Measurements from ENCODE around the gene ZNF787.
A peak's percentile ranks its signal among the peaks of the same experiment; 100 is the strongest.
"Not testable (repeated sequence)": the region's sequence is repeated elsewhere in the genome, so short reads cannot be mapped to it uniquely, and the experiment has no call there.

The ZNF787 gene

DNA sequence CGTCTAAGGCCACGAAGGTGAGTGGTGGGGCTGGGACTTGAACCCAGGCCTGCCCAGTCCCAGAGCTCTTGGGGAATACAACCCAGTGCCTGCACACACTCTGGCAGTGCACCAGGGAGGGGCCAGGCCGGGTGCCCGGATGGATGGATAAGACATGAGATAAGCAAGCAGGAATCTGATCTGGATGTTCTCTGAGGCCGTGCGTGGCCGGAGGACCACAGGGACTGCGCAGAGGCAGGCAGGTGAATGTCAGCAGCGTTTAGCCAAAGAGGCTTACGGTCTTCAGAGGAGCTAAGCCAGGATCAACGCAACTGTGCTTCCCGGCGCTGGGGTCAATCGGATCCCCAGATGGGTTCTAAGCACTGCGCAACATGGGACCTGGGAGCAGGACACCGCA, 1.5 kb downstream of the ZNF787 start:
- DNase-seq = no peak

DNA sequence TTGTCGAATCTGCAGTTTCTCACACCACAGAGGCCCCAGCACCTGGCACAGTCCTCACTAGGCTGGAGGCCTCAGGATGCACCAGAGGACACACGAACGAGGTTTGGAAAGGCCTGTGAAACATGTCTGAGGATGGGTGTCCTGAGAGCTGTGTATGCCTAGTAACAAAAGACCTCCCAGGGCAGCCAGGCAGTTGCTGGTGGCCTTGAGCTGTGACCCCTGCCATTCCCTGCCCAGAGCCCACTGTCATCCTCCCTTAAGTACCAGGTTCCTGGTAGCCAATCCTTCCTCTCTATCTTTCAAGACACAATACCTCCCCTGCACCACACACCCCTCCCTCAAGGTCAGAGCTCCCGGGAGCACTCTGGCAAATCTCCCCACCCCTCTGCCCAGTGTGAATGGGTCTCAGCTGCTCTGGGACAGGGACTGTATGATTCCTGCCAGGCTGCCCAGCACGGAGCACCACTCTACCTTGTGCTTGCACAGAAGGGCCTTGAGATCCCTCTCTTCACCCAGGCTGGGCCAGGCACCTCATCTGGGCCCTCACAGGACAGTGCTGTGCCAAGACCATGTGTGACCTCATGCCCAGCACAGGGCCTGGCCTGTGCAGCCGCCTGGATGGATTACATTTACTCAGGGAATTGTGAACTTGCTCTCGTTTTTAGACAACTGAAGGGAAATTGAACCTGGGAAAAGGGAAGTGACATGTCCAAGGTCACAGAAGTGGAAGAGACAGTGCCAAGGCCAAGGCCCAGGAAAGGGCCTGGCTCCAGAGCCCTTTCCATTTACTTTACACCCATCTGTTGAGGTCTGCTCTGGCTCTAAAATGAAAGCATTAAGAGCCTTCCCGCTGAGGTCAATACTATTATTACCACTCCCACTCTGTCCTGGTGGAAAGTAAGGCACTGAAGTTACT, 2.2 kb downstream of the ZNF787 start:
- DNase-seq = no peak

DNA sequence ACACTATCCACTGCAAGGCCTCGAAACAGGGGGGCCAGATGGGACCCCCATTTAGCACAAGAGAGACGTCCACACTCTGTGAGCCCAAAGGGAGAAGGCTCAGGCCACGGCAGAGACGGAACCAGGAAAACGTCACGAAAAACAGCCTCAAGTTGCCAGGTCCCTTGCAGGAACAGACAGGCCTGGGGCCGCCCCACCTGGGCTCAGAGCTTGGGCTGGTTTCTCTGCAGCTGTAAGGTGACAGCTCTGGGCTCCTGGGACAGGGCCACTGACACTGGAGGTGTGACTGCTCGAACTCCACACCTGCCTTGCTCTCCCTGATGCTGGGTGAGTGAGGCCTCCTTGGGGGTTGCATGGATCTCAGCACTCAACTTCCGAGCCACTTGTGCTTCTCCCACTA, 3.2 kb downstream of the ZNF787 start:
- DNase-seq = no peak

DNA sequence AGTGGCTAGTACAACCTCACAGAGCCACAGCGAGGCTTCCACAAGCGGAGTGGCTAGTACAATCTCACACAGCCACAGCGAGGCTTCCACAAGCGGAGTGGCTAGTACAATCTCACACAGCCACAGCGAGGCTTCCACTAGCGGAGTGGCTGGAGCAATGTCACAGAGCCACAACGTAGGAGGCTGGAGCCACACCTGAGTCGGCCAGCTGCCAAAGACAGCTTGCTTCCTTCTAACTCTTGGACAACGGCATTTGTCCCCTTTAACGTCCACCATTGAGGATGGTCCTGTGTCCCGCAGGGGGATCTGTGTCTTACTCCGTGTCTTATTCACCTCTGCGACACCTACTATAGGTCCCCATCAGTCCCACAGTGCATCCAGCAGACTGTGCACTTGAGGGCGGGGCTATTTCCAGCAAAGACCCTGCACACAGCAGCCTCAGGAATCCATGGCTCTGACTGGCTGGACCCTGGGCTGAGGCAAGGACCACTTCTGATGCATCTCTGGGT, 3.7 kb downstream of the ZNF787 start:
- DNase-seq = no peak

DNA sequence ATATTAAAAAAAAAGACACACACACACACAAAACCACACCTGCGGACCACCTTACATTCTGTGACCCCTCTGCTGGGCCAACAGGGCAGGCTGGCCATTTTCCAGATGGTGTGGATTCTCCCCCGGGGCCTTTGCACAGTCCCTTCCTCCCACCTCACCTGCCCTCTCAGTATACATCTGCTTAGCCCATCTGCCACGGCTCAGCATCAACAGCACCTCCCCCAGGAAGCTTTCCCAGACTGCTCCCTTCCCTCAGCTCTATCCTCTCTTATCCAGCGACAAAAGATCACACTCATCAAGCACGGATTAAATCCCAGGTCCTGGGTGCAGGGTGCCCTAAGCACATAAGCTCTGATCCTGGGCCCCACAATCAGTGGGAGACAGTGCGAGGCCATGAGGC, 4.5 kb downstream of the ZNF787 start:
- no peak for DNase-seq

DNA sequence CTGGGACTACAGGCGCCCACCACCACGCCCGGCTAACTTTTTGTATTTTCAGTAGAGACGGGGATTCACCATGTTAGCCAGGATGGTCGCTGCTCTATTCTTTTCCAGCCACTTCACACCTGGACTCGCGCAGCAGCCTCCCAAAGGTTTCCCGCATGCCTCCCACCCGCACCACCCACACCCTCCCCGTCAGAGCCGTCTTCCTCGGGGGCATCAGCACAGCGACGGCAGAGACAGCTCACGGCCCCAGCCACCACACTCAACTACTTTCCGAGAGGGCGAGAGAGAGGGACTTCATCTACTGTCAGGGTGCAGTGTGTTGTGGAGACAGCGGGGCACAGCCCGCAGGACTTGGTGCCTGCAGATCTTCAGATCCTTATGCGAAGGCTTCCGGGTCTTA, 5.6 kb downstream of the ZNF787 start:
- no peak for DNase-seq

DNA sequence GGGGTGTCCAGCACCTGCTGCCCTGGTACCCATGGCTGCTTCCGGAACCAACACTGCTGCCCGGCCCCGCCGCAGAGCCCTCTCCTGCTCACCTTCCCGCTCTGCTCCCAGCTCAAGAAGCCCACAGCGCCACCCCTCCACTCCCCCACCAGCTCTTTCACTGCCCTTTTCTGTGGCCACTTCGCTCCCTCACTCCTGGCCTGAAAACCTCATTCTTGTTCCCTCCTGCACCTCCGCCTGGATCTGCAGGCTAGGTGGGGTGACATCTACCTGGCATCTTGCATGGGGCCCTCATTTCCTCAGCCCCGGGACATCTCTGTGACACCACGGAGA, 6.4 kb downstream of the ZNF787 start:
- DNase-seq = no peak

DNA sequence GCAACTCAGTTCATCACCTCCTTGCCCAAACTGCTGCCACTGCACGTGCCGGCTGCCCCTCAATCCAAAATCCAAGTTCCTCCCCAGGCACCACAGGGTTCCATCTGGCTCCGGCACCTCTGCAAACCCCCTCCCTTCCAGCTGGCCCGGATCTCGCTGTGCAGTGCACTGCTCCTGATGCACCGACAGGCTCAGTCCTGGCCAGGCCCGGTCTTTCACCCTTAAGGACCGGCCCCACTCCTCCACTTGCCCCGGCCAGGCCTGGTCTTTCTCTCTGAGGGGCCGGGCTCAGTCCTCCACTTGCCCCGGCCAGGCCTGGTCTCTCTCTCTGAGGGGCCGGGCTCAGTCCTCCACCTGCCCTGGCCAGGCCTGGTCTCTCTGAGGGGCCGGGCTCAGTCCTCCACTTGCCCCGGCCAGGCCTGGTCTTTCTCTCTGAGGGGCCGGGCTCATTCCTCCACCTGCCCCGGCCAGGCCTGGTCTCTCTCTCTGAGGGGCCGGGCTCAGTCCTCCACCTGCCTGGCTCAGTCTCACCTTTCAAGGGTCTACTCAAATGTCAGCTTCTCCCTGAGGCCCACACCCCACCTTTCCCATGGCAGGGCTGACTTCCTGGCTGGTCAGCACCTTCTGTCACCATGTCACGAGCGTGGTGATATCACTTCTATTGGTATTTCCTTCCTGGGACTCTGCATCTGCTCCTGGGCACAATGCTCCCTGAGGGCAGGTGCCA, 6.9 kb downstream of the ZNF787 start:
- no peak for DNase-seq

DNA sequence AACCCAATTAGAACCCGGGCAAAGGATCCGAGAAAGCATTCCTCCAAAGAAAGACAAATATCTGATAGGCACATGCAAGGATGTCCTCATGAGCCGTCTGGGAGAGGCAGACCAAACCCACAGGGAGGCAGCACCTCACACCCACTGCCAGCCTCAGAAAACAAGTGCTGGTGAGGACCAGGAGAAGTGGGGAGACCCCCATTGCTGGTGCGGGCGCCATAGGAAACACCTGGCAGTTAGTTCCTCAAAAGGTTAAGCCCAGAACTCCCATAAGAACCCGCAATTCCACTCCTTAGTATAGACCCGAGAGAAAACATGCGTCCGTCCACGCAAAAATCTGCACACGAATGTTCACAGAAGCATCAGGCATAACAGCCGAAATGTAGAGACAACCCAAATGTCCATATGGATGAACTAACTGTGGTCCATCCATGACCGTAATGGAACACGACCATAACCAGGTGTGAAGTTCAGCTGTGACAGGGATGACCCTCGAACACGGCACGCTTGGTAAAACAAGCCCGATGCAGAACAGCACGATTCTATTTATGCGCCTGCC, 7.9 kb downstream of the ZNF787 start:
- no peak for DNase-seq

DNA sequence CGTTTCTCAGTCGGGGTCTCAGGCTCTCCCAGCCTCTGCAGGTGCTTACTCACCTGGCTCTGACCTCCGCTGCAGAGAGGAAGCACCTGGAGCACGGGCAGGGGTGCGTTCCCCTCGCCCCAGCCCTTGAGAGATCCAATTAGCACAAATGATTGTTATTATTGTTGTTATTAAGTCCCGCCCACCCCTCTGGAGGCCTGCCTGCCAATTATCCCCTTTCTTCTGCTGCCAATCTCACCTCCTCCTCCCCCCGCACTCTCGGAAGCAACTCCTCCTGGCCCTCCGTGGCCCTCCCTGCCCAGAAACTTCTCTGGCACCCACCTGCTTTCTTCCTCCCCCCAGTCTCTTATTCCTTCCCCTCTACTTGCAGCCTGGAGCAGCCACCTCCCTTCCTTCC, 8.8 kb downstream of the ZNF787 start:
- DNase-seq = no peak

DNA sequence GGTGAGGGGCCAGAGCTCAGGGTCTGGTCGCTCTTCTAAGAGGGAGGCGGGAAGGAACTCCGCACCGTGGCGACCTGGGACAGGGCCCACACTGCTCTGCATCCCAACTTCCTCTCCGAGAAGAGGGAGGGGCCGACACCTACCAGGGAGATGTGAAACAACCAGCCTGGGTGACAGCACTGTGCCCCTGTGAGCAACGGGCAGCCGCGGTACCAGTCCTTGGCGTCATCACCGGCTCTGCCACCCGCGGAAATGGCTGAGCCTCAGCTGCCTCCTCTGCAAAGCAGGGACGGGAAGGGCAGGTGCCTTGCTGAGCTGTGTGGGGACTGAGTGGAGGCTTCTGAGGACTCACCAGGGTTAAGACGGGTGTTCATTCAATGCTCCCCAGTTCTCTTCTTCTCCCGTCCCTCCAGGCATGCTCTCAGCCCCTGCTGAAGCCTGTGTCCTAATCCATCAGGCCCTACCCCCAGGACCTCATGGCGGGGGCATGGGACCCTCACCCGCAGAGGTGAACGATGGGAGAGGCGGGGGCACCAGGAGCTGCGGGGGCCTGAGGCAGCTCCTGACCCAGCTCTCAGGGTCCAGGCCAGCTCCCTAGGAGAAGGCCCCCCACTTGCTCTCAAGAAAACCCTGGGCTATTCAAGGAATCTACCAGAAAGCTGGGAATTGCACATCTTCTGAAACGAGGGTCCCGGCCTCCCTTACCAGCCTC, 9.3 kb downstream of the ZNF787 start:
- peak; percentile 35 for DNase-seq

DNA sequence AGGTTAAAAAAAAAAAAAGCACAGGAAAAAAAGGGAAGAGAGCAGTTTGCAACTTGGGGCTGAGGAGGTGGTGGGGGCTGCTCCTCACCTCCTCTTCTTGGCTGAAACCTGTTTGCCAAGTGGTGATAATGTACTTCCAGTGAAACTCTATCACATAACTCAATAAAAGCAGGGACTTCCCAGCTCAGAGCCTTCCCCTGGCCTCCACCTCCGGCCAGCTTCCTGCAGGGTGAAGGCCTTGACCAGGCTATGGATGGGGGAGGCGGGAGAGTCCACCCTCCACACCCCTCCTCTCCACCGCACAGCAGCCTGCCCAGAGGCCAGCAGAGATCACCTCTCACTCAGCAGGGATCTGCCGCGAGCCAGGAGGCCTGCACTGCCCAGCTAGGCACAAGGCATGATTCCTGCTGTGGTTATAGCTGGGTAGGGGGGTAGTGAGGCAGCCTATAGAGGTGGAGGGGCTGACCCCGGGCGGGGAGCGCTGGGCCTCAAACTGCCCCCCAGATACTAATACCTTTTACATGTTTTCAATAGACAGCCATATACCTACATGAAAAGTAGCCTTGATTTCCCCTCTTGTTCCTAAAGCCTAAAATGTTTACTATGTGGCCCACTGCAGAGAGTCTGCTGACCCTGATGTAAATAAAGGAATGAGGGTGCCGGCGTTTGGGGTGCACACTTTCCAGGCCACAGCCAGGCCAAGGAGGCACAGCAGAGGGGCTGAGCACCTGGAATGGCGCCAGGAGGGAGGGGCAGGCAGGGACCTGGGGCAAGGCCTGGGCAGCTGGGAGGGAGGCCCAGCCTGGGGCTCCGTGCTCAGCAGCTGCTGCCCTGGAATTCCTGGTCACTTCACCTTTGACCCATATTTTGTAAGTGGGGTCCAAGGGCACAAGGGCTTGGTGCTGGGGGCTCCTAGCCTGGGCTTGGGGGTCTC, 10.3 kb downstream of the ZNF787 start:
- DNase-seq = no peak

DNA sequence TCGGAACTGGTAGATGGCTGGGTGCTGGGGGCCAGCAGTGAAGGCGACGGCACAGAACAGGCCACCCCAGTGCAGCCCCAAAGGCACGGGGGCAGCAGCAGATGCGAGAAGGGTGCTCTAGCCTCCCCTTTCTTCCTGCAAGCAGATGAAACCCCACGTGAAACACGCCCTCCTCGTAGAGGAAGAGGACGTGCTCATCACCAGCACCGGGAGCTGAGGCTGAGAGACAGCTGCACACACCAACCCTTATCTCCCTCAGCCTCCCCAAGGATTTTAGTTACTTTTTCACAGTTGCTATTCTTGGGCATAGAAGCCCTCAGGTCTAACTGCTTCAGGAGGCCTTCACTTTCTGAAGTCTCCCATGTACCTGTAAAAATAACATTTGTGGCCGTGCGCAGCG, 11.9 kb downstream of the ZNF787 start:
- DNase-seq = no peak

DNA sequence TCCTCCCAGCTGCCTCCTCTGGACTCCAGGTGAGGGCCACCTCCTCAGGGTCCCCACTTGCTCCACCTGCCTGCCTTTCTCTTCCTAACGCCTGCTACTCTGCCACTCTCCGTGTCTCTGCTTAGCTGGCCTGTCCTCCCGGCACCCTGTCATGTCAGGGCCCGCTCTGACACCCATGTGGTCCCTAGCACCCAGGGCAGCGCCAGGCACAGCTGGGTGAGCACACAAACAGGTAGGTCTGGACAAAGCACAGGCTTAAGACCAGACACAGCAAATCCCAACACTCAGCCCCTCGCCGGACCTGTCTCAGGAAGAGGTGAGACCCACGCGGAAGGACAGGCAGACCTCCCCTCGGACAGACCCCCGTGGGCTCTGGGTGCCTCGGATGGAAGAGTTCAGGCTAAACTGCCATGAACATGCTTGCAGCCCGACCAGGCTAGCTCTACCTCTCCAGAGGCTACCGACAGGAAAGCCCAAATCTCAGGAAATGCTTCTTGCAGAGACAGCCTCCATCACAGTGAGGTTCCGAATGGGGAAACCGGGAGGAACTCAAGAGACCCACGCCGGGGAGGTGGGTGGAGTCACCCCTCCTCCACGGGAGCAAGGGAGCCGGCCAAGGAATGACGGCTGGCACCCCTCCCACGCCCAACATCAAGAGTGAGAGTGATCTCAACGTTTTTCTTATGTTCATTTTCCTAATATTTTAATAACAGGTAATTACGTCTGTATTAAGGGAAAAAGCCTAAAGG, 12.5 kb downstream of the ZNF787 start:
- DNase-seq = no peak

DNA sequence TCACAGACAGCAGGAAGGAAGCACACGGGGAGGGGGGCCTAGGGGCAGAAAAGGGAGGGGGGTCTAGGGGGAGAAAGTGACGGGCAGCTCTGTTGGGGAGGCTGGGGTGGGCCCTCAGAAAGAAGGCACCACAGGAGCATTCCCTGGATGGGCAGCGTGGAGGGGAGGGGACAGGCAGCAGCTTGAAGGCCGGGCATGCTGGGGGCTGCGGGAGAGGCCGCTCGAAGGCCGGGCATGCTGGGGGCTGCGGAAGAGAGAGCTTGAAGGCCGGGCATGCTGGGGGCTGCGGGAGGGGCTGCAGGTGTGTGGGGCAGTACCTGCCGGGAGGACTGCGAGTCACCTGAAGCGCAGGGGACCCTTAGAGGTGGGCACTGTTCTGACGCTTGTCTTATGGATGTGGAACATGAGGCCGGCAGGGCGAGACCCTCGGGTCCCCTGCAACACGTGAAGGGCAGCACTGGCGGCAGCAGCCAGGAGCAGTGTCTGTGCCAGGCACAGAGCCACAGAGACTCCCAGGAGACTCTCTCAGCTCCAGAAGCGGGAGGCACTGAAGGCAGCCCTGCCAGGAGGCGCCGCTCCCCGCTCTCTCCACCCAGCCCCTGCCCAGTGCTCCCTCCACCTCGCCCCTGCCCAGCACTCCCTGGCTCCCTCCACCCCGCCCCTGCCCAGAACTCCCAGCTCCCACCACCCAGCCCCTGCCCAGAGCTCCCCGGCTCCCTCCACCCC, 13.3 kb downstream of the ZNF787 start:
- no peak for DNase-seq

DNA sequence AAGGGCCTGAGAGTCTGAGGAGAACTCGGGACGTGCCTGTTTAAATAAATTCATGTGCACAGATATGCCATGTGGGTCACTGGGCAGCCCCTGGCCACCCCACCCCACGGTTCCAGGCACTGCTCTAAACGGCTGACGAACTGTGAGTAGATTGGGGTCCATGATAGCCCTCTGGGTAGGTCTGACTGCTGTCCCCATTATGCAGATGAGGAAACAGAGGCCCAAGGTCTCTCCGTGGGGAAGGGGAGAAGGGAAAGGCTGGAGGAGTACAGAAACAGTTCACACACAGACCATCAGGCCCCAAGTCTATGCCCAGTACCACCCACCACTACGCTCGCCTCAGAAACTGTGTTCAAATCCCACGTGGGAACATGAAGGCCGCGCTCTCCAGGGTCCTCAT, 14.1 kb downstream of the ZNF787 start:
- no peak for DNase-seq

DNA sequence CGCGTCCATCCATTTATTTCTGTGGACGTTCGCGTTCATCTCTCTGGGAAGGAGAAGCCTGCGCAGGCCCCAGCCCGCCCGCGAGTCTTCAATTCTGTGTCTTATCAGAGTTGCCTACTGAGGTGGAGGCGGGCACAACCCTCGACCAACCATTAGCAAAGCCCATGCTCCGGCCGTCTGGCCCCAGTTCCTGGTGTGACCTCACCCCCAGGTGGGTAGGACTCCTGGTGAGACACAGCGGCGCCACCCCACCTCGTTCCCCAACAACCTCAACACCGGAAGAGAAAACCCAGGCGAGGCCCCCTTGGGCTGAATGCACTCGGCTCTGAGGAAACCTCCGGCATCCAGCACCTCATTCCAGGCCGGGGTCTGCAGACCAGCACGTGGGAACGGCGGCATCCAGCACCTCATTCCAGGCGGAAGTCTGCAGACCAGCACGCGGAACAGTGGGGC, 14.7 kb downstream of the ZNF787 start:
- no peak for DNase-seq

DNA sequence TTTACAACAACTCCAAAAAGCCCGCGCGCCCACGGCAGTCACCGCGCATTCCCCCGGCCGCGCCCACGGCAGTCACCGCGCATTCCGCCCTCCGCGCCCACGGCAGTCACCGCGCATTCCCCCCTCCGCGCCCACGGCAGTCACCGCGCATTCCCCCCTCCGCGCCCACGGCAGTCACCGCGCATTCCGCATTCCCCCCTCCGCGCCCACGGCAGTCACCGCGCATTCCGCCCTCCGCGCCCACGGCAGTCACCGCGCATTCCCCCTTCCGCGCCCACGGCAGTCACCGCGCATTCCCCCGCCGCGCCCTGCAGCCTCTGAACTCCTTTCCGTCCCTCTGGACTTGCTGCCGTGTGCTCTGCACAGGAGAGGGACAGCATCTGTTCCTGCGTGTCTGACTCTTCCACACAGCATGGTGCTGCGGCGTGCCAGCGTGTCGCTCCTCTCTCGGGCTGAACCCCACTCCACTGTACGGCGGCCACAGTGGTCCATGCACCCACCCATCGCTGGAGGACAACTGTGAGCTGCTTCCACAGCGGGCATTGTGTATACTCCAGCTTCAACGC, 15.2 kb downstream of the ZNF787 start:
- not testable (repeated sequence) for DNase-seq

DNA sequence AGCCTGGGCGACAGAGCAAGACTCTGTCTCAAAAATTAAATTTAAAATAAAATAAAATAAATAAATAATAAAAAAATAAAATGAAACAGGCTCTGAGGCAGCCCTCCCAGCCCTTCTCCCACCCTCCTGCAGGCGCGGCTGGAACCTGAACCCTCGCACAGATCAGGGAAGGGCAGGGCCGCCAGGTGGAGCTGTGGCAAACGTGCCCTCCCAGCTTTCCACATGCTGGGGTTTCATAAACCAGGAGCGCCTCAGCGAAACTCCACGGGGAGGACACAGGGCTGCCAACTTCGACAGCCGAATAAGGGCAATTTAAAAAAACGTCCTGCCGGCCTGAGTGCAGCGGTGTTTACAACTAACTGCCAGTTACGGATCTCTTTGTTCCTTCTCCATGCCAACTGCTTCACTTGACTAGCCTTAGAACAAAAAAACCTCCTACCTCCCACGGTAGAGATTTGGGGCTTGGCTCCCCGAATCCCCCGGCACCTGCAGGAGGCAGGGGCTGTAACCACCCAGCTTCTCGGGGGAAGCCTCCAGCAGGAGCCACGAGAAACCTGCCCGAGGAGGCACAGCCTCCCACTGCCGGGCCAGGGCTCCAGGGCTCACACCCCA, 15.9 kb downstream of the ZNF787 start:
- peak; percentile 26 for DNase-seq

DNA sequence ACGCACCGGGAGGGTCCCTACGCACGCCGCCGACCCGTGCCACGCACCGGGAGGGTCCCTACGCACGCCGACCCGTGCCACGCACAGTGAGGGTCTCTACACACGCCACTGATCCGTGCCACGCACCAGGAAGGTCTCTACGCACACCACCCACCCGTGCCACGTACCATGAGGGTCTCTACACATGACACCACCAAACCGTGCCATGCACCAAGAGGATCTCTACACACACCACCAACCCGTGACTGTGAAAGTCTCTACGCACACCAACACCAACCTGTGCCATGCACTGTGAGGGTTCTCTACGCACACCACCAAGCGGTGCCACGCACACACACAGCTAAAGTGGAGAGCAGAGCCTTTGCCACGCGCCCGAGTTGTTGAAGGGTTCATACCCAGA, 16.7 kb downstream of the ZNF787 start:
- DNase-seq = no peak
